NK-92 (cell line): ENCODE measurements around the gene CTNNA3.
"Not testable (repeated sequence)": the region's sequence is repeated elsewhere in the genome, so short reads cannot be mapped to it uniquely, and the experiment has no call there.

Source experiments
- DNase-seq: peaks from one replicate; lab custom pipeline; 2025; ENCODE audit not compliant: unreplicated experiment; lab: John Stamatoyannopoulos, UW

The CTNNA3 gene

DNA sequence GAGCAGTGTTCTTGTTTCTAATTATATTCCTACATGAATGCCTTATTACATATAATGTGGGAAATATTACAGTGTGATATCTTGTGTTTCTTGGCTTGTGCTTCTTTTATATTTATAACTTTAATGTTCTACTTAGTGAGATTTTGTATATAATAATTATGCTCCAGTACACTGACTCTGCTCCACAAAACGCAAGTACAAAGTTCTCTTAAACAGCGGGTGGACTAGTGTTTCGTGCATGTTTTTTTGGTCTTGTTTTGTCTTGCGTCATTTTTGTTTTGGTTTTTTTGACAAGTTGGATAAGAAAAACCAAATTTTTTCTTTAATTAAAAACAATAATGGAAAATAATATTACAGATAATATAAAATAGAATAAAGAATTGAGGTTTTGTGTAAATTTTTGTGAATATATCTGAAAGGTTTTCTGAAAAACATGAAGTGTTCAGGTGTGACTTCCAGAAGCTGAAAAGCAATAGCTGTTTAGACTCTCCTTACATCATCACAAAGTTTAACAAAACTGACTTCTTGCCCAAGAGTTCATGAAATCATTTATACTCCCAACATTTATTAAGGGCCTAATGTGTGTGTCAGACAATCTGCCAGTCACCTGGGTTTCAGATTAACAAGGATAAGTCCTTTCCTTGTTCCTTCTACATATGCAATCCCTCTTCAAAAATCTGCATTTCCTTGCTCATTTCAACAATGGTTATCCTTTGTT lies 438.4 kb downstream of the CTNNA3 start:
- DNase-seq: no peak

GRCh38 chr10:67257018-67257417 lies 439.0 kb downstream of the CTNNA3 start:
- DNase-seq: no peak

DNA sequence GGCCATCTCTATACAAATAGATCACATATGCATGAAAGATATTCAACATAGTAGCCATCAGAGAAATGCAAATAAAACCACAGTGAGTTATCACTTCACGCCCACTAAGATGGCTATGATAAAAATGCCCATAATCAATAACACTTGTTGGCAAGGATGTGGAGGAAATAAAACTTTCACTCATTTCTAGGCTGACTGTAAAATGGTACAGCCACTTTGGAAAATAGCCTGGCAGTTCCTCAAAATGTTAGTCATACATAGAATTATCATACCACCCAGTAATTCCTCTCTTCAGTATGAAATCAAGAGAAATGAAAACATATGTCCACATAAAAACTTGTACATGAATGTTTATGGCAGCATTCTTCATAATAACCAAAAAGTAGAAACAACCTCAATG lies 445.3 kb downstream of the CTNNA3 start:
- no peak for DNase-seq

- DNase-seq: no peak
Observed at GRCh38 chr10:67246066-67246555, 449.9 kb downstream of the CTNNA3 start.

DNA sequence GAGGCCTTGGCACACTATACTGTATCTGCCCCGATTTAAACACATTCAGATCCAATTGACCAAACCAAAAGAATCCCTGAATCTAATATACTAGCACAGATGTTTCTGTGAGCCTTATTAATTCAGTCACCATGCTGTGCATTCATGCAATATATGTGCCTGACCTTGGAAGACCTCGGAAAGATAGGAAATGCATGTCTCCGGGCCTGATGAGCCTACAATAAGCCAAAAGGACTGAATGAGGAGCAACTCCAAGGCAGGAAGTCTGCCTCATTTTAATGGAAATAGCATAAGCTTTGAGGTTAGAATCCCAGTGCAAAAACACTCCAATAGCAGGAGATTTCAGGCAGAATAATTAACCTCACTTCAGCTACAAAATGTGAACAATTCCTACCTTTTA lies 453.5 kb downstream of the CTNNA3 start:
- DNase-seq: no peak

GRCh38 chr10:67241451-67241850 lies 454.5 kb downstream of the CTNNA3 start:
- no peak for DNase-seq

DNA sequence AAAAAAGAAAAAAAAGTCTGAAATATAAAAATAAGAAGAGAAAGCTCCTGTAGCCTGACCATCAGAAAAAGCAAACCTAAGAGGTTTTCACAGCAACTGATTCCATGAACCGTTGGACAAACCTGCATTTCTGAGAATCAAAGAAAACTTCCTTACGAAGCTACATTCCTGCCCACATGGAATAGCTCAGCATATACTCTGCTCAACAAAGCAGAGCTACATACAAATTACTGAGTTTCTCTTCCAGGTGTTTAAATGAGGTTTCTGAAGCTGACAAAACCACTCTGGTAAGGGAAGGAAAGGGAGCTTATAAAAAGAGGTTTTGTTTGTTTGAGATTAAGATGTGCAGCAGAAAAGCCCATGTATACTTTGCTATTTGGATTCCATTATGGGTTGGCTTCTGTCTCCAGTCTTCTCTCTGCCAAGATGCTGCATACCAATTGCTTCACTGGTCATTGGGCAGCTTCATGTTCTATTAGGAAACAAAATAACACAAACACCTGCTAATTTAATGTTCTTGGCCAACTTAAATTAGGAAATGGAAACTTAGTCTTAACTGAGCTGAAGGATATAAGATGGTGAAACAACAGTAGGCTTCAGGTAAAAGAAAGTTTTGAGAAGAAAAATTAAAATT lies 456.0 kb downstream of the CTNNA3 start:
- DNase-seq: no peak

- DNase-seq: not testable (repeated sequence)
Observed at GRCh38 chr10:67230680-67231500, 465.1 kb downstream of the CTNNA3 start.

GRCh38 chr10:67225226-67225625 lies 470.8 kb downstream of the CTNNA3 start:
- no peak for DNase-seq

GRCh38 chr10:67224553-67224952 lies 471.4 kb downstream of the CTNNA3 start:
- DNase-seq: no peak

DNA sequence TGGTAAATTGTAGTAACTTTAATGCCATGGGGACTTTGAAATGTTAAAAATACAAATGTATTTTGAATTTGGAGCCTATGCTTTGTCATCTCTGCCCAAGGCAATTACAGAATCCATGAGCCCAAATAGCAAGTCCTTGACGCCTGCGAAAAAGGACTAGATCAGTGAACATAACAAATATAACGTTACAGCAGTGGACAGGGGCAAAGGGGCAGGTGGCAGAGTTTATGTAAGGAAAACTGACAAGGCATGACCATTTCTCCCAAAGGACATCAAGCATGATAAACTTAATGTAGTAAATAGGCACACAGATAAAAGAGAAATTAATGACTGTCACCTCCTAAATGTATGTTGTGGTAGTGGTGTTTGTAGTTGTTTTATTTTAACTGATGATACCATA lies 473.1 kb downstream of the CTNNA3 start:
- DNase-seq: no peak

- no peak for DNase-seq
Observed at GRCh38 chr10:67221939-67222494, 474.0 kb downstream of the CTNNA3 start.

DNA sequence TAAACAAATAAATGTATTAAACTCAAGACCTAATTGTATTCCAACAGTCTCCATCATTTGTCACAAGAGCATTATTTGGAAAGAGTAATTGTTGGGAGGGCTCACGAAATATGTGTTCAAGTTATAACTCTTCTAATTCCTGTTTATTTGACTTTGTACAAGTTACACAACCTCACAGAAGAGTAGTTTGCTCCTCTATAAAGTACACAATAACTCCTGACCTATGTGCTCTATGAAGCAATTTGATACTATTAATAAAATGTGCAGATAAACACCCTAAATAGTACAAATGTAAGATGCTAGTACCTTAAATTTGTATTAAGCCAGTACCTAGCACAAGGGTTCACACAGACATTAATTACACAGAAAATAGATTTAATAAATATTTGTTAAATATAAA lies 484.3 kb downstream of the CTNNA3 start:
- DNase-seq: no peak

GRCh38 chr10:67207923-67208322 lies 488.1 kb downstream of the CTNNA3 start:
- DNase-seq: not testable (repeated sequence)

DNA sequence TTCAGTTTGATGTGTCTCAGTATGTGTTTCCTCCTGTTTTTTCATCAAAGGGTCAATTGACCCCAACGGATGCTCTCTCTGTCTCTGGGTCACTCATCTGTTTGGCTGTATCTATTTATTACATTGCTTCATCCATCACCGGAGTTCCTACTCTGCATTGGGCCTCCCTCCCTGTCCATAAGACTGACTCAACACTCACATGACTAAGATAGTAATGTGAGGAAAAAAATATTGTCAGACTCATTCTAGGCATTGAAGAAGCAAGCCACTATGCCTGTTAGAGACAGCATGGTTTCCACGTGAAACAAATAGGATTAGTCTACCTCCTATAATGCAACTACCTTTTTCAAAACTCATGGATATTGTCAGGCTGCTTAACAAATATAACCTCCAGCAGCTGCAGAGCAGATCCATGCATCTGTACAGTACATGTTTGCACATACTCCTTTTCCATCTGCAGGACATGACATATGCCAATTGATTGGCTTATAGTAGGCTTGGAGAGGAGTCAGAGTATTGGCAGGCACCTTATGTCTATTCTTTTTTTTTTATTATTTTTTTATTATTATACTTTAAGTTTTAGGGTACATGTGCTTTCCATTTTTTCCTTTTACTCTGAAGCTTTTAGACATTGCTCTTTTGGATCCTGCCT lies 495.0 kb downstream of the CTNNA3 start:
- DNase-seq: no peak

DNA sequence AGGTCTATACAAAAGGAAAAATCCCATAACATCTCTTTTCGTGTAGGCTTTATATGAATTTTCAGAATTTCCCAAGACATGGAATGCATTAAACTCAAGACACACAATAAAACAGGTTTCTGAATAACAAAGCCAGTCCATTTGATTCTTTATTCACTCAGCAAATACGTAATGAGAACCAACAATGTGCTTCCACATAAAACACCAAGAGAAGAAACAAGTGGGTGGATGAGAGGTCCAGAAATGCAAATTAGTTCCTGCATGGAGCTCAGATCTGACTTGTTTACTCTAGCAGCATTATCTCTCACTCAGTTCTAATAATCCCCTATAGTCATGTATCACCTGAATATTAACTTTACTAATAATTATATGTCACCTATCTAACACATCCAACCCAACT lies 520.6 kb downstream of the CTNNA3 start:
- DNase-seq: no peak

DNA sequence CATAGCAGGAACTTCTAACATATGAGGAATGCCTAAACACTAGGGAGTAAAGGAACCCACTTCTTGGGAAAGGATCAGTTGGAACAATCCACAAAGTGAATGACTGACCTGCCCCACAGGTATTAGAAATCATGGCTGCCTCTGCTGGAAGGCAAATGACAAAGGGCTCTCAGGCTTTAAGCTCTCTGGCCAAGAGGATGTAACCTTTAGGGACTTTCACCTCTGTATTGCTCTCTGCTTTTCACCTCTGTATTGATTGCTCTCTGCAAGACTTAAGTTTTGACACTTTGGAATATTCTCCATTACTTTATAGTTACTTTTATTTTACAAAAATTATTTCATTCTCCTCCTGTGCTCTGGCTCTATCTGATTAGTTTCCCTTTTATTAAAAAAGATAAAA lies 522.2 kb downstream of the CTNNA3 start:
- no peak for DNase-seq

GRCh38 chr10:67171970-67172369 lies 524.0 kb downstream of the CTNNA3 start:
- DNase-seq: no peak

- DNase-seq: no peak
Observed at GRCh38 chr10:67156239-67156638, 539.8 kb downstream of the CTNNA3 start.

DNA sequence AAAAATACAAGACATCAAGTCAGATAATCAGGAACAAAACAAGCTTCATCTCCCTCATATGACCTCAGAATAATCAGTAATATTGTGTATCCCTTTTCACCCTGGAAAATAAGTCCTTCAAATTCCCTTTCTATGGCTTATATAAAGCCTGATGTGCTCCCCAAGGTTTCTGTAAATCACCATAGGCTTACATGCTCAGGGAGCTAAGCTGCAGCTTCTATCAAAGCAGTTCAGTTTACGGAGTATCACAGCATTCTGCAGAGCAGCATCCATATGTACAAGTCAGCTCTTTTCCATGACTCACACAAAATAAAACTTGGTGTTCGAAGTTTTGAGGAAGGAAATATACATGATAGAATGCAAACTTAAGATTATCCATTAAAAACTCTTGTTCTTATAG lies 544.5 kb downstream of the CTNNA3 start:
- DNase-seq: no peak

DNA sequence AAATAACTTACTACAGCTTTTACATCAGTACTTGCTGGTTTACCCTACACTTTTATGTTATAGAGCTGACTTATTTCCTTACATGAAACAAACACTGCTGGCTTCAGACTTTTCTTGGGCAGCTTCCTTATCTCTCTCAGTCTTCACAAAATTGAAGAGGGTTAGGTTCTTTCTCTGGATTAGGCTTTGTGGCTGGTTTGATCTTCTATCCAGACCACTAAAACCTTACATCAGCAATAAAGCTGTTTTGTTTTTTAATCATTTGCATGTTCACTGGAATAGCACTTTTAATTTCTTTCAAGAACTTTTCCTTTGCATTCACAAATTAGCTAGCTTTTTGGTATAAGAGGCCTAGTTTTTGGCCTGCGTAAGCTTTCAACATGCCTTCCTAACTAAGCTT lies 551.5 kb downstream of the CTNNA3 start:
- no peak for DNase-seq
